GM23248 (cell line): Measurements from ENCODE around the gene OPRPN. TPM values are rescaled to one million over a fixed set of nuclear protein-coding genes. Genes with fewer than 3 reads are reported as not detected.

Experiments used
- DNase-seq: peaks from one replicate; pipeline ENCODE4 v3.0.0-alpha.2; 2015
- H2AFZ ChIP-seq: fragments of 200-600 bp; sonication (generic); 2 replicates; pipeline ENCODE4 v1.6.1; 2016; ENCODE audit warnings: antibody characterized with exemption
- H3F3A ChIP-seq: fragments of 200-600 bp; sonication (generic); 2 replicates; pipeline ENCODE4 v1.6.1; 2016; ENCODE audit warnings: mild to moderate bottlenecking, antibody characterized with exemption, mixed run types; ENCODE audit not compliant: insufficient read depth
- H3K27ac ChIP-seq: fragments of 200-600 bp; sonication (generic); 2 replicates; pipeline ENCODE4 v1.5.1; 2016; ENCODE audit warnings: mild to moderate bottlenecking
- H3K27me3 ChIP-seq: fragments of 200-600 bp; sonication (generic); replicated peaks from 2 replicates; pipeline ENCODE4 v1.6.1; 2016; ENCODE audit warnings: mild to moderate bottlenecking; ENCODE audit not compliant: insufficient read depth
- H3K36me3 ChIP-seq: fragments of 200-600 bp; sonication (generic); 2 replicates; pipeline ENCODE4 v1.6.1; 2016; ENCODE audit warnings: low read depth, mild to moderate bottlenecking
- H3K4me1 ChIP-seq: fragments of 200-600 bp; sonication (generic); 2 replicates; pipeline ENCODE4 v1.6.1; 2016; ENCODE audit warnings: mild to moderate bottlenecking; ENCODE audit not compliant: insufficient read depth
- H3K4me2 ChIP-seq: fragments of 200-600 bp; sonication (generic); one replicate; pipeline ENCODE4 v1.6.1; 2016; ENCODE audit warnings: mild to moderate bottlenecking; ENCODE audit not compliant: unreplicated experiment
- H3K4me3 ChIP-seq: fragments of 200-600 bp; sonication (generic); 2 replicates; pipeline ENCODE4 v1.5.1; 2016; ENCODE audit warnings: mild to moderate bottlenecking
- H3K79me2 ChIP-seq: fragments of 200-600 bp; sonication (generic); 2 replicates; pipeline ENCODE4 v1.6.1; 2016; ENCODE audit warnings: mild to moderate bottlenecking; ENCODE audit not compliant: insufficient read depth
- H3K9ac ChIP-seq: fragments of 200-600 bp; sonication (generic); 2 replicates; pipeline ENCODE4 v1.6.1; 2016; ENCODE audit warnings: mild to moderate bottlenecking
- H3K9me2 ChIP-seq: fragments of 200-600 bp; sonication (generic); 2 replicates; pipeline ENCODE4 v1.6.1; 2016; ENCODE audit warnings: mixed run types, mild to moderate bottlenecking, moderate library complexity; ENCODE audit not compliant: insufficient read depth
- H3K9me3 ChIP-seq: fragments of 200-600 bp; sonication (generic); one replicate; pipeline ENCODE4 v1.6.1; 2017; ENCODE audit warnings: low read depth
- H4K20me1 ChIP-seq: fragments of 200-600 bp; sonication (generic); 2 replicates; pipeline ENCODE4 v1.6.0; 2016; ENCODE audit not compliant: insufficient read depth
- EZH2 ChIP-seq: fragments of 200-600 bp; sonication (generic); IDR thresholded peaks from 2 replicates; pipeline ENCODE4 v1.6.1; 2018; ENCODE audit warnings: antibody characterized with exemption, mild to moderate bottlenecking; ENCODE audit not compliant: insufficient read depth, poor library complexity, severe bottlenecking
- EZH2phosphoT487 ChIP-seq: fragments of 200-600 bp; sonication (generic); IDR thresholded peaks from 2 replicates; pipeline ENCODE4 v1.6.1; 2018; ENCODE audit warnings: antibody characterized with exemption, moderate library complexity, mild to moderate bottlenecking, low read depth; ENCODE audit not compliant: insufficient read depth
- WGBS, 2 experiments: methylation state at CpG; one replicate each; pipeline ENCODE4 v1.1.6; 2015 to 2017; ENCODE audit warnings: low lambda C conversion rate in 2 of 2, low coverage in 1 of 2; ENCODE audit errors: missing lambda C conversion rate in 2 of 2; 5-methylcytosine and 5-hydroxymethylcytosine counted together
- in situ Hi-C: fragments of 300-500 bp; cut with MboI; formaldehyde crosslinking; loops from 2 replicates; pipeline ENCODE4 v1.15.0; 2020
- polyA plus RNA-seq: library from polyadenylated mRNA; unstranded; fragments of >200 nt; fragmentation: Nextera tagmentation; extraction: Ambion mirVana; gene quantifications from 2 replicates; pipeline ENCODE4 v1.2.1, GENCODE V29; 2016
- total RNA-seq: library from RNA; depleted of rRNA; stranded (reverse); fragments of >200 nt; shearing (Covaris generic); gene quantifications from 2 replicates; pipeline ENCODE4 v1.2.3, GENCODE V29; 2014

OPRPN gene
- total and polyA plus RNA-seq, 2 experiments from 2014 or later = not detected

DNA sequence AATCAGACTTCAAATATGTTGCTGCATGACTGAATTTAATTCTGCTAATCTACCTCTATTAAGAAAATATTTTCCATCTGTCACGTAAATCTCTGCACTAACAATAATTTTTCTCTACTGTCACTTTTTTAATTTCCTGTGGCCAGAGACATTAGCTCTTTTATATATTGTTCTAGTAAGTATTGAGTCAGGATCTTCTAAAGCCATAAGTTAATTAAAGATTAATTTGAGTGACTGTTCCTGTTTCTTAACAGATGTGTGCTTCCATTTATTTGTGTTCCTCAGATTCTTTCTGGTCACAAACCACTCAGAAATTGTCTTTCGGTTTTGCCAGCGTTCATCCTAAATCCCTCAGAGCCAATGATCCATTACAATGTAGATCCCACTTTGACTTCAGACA is 17.2 kb upstream of the OPRPN start:
- in situ Hi-C loops = no loop called here

DNA sequence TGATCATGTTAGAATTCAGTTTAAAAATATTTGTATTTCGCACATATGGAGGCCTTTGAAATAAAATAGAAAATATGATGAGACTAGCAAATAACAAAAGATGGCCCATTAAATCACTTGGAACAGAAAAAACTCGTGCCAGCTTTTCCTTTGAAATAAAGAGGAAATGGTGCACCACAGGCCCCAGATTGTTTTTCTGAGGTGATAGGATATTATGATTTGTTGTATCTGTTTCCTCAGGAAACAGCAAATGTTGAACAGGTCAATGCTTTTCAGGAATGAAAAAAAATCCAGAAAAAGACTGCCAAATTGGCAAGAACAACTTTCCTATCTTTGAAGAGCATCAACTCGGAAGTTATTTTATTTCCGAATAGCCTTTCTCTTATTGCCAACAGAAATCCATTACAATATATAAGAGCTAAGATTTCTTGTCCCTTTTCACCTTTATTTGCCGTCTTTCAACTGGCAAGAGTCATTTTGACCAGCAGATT is 15.0 kb upstream of the OPRPN start, which contains the start of gene SMR3B:
SMR3B (plus strand) TSS at position 441 of the 491 bp plus-strand sequence. CDS start 1,380 bp downstream, outside the sequence.
- WGBS, 2 experiments = 12% methylated on average over 5 of the region's 5 CpGs
- no peaks in the 10 kb centered on the region for H3K36me3 ChIP-seq
- H3K9me2 ChIP-seq = no peaks in the 10 kb centered on the region
- no peak within 1 kb of the TSS for H3K4me2 ChIP-seq
- H2AFZ ChIP-seq = no peak within 1 kb of the TSS
- in situ Hi-C loops = no loop called here
- H3K4me3 ChIP-seq = no peak within 1 kb of the TSS
- TF ChIP-seq EZH2phosphoT487 (no peak), EZH2 (no peak)
- no peak within 1 kb of the TSS for H3K9ac ChIP-seq
- no peaks in the 10 kb centered on the region for H3K79me2 ChIP-seq
- no peaks in the 10 kb centered on the region for H3K9me3 ChIP-seq
- H3F3A ChIP-seq = no peaks in the 10 kb centered on the region
- no peak within 1 kb of the TSS for H3K27ac ChIP-seq
- no peak for DNase-seq
- H4K20me1 ChIP-seq = no peaks in the 10 kb centered on the region
- no peaks in the 10 kb centered on the region for H3K27me3 ChIP-seq
- no peaks in the 10 kb centered on the region for H3K4me1 ChIP-seq

More for the DNA sequence above, 17.2 kb upstream of the OPRPN start:
- H3K4me2 ChIP-seq = no peak overlapping the region
- H3K36me3 ChIP-seq = no peaks in the 10 kb centered on the region
- no peak for DNase-seq
- no peak overlapping the region for H3K9ac ChIP-seq
- no peak overlapping the region for H2AFZ ChIP-seq
- no peaks in the 10 kb centered on the region for H3F3A ChIP-seq
- no peaks in the 10 kb centered on the region for H3K9me2 ChIP-seq
- no peaks in the 10 kb centered on the region for H4K20me1 ChIP-seq
- no peak for TF ChIP-seq EZH2phosphoT487
- no peak for TF ChIP-seq EZH2
- 25 to 32% methylated on average over 3 of the region's 3 CpGs for WGBS, 2 experiments
- H3K4me3 ChIP-seq = no peak overlapping the region
- no peaks in the 10 kb centered on the region for H3K27me3 ChIP-seq
- H3K79me2 ChIP-seq = no peaks in the 10 kb centered on the region
- H3K27ac ChIP-seq = no peak overlapping the region
- H3K4me1 ChIP-seq = no peaks in the 10 kb centered on the region
- H3K9me3 ChIP-seq = no peaks in the 10 kb centered on the region

DNA sequence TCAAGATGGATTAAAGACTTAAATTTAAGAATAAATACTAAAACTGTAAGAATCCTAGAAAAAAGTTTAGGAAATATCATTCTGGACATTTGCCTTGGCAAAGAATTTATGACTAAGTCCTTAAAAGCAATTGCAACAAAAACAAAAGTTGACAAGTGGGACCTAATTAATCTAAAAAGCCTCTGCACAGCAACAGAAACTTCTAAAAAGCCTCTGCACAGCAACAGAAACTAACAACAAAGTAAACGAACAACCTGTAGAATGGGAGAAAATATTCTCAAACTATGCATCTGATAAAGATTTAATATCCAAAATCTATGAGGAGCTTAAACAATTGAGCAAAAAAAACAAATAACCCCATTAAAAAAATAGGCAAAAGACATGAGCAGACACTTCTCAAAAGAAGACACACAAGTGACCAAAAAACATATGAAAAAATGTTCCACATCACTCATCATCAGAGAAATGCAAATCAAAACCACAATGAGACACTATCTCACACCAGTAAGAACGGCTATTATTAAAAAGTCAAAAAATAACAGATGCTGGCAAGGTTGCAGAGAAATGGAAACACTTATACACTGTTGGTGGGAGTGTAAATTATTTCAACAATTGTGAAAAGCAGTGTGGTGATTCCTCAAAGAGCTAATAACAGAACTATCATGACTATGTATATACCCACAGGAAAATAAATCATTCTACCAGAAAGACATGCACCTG is 5.5 kb upstream of the OPRPN start:
- Histone ChIP-seq H3F3A (no peaks in the 10 kb centered on the region), H3K79me2 (no peaks in the 10 kb centered on the region), H3K4me3 (no peak overlapping the region), H3K4me2 (no peak overlapping the region), H3K9ac (no peak overlapping the region), H3K27ac (no peak overlapping the region), H3K27me3 (no peaks in the 10 kb centered on the region), H3K9me3 (no peaks in the 10 kb centered on the region), H3K9me2 (no peaks in the 10 kb centered on the region), H3K4me1 (no peaks in the 10 kb centered on the region), H2AFZ (no peak overlapping the region), H3K36me3 (no peaks in the 10 kb centered on the region), H4K20me1 (no peaks in the 10 kb centered on the region)
- in situ Hi-C loops = no loop called here
- TF ChIP-seq EZH2phosphoT487 = no peak
- no peak for TF ChIP-seq EZH2
- no peak for DNase-seq
- WGBS, 2 experiments = 0 to 3% methylated on average over 2 of the region's 2 CpGs

DNA sequence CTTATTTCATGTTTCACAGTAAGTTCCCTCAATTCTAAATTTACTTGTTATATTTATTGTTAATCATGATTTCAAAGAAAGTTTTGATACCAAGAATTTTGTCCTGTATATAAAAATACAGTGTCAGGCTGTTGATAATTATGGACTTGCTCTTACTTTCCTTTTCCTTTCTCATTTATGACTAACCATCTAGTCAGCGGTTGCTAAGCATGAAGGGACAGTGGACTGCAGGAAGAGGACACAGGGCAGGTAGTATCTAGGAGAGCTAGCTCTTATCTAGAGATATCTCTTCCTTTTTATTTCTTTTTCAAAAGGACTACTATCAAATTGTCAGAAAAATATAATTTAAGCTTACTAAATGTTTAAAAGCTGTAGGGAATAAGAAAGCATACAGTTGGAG is 1.6 kb downstream of the OPRPN start:
- no peak overlapping the region for H3K27ac ChIP-seq
- H3K9ac ChIP-seq = no peak overlapping the region
- no peak for DNase-seq
- WGBS, 2 experiments = 11% methylated on average over 1 of the region's 1 CpG
- H3K27me3 ChIP-seq = no peaks in the 10 kb centered on the region
- no peaks in the 10 kb centered on the region for H3K36me3 ChIP-seq
- no peaks in the 10 kb centered on the region for H3K4me1 ChIP-seq
- no peak overlapping the region for H3K4me2 ChIP-seq
- no peaks in the 10 kb centered on the region for H3F3A ChIP-seq
- in situ Hi-C loops = no loop called here
- no peaks in the 10 kb centered on the region for H3K79me2 ChIP-seq
- H2AFZ ChIP-seq = no peak overlapping the region
- H3K9me3 ChIP-seq = no peaks in the 10 kb centered on the region
- H4K20me1 ChIP-seq = no peaks in the 10 kb centered on the region
- H3K4me3 ChIP-seq = no peak overlapping the region
- H3K9me2 ChIP-seq = no peaks in the 10 kb centered on the region
- TF ChIP-seq EZH2 (no peak), EZH2phosphoT487 (no peak)
